HG03354 (cell line): ENCODE measurements around the gene KLC4.

Experiments
- ATAC-seq: cut with Tn5 transposase; IDR thresholded peaks from one replicate; pipeline ENCODE4 v1.9.1; 2021; ENCODE audit warnings: mild to moderate bottlenecking; ENCODE audit not compliant: unreplicated experiment, poor library complexity, severe bottlenecking

Gene KLC4

DNA sequence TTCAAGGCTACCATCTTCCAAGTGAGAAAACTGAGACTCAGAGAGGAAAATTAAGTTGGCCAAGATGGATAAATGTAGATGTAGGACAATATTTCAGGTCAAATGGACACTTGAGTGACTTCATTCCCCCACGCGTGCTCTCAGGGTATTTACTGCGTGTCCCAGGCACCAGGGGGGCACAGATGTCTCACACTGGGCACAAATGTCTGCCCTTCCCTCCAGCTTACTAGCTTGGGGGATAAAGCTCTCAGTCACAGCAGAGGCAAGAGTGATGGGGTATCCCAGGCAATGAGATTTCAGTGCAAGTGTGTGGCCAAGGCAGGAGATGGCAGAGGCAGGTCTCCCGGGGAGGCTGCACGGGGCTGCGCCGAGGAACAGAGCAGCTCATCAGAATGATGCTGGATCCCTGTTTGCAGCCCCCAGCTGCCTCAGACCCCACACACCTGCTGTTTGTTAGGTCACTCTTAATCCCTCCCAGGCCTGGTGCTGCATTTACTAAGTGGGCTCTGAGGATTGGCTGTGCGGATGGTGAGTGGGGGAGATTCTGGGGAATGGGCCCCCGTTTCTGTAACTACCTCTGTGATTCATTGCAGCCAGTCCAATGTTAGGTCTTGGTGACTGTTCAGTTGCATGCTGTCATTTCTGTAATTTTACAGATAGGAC, 60.8 kb downstream of the KLC4 start:
- no peak for ATAC-seq

DNA sequence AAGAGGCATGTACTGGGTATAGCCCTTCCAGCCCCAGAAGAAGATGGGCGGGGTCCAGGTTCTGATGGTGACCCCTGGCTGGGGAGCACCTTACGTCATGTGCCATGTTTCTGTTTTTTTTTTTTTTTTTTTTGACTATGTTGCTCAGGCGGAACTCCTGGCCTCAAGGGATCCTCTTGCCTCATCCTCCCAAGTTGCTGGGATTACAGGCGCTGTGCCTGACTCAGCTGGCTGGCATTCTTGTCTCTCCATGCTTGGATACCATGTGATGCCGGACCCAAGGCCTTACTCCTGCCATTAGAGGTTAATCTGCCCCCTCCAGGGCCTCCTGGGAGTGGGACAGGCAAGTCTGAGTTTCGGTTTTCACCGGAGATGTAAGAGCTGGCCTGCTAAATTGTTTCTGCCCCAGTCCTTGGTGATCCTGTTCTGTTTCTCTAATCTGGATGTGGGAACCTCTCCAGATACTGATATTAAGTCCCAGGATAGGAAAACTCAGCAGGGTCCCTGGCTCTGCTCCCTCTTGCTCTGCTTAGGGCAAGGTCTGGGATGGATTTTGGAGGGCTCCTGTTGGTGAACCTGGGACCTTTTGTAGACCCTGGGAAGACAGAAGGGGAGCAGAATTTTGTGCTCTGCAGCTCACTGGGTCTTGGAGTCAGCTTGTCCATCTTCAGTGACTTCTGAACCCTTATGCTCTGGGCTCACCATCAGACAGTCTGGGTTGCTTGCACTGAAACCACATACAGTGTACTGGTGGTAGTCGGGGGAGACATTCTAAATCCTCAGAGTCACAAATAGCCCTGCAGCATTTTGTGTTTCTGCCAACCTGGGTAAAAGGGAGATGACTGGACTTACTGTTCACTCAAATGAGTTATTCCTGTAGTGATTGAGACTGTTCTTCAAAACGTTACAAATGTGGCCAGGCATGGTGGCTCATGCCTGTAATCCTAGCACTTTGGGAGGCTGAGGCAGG, 61.8 kb downstream of the KLC4 start:
- ATAC-seq: no peak

- no peak for ATAC-seq
Observed at GRCh38 chr6:43122146-43122545, 62.7 kb downstream of the KLC4 start.

GRCh38 chr6:43123461-43124314, 64.3 kb downstream of the KLC4 start:
- no peak for ATAC-seq

DNA sequence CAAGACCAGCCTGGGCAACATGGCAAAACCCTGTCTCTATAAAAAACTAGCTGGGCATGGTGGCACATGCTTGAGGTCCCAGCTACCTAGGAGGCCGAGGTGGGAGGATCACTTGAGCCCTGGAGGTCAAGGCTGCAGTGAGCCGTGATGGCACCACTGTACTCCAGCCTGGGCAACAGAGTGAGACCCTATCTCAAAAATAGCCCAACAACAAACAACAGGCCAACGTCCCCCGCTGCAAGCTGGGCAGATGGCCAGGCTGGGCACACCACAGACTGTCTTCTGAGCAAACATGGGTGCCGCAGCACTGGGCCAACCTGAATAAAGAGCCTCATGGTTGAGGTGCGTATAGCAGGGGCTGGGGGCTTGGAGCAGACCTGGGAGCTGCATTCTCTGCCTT, 65.0 kb downstream of the KLC4 start:
- no peak for ATAC-seq
